ENCODE measurements around the gene FAM227A.

GRCh38 chr22:38699143-38699542, 43.0 kb upstream of the FAM227A start:
- TF ChIP-seq POLR2AphosphoS5 (IDR thresholded peaks at IDR 0.05; ENCODE audit: borderline replicate concordance, low read depth, low read length) = no peak
- no peak for TF ChIP-seq EZH2 (IDR thresholded peaks at IDR 0.05)
- TF ChIP-seq FOXP2 (optimal IDR thresholded peaks at IDR 0.05; ENCODE audit: control extremely low read depth, extremely low read length, insufficient read depth) = no peak

Data from SK-N-MC (cell line).